Stomach (tissue), 4 donors: ENCODE results near the gene NPR3.

ENCODE experiments used
- EP300 ChIP-seq: sonication (generic); formaldehyde crosslinking; IDR thresholded peaks from one replicate; pipeline ENCODE4 v1.6.1; 2017; ENCODE audit warnings: antibody characterized with exemption
- TF ChIP-seq, protein P1 (sequence below), 7 experiments: fragments of 450-650 bp in 4 of 7; fragments of 200-600 bp in 3 of 7; sonication (generic) in 3 of 7; IDR thresholded peaks; one replicate each; pipeline ENCODE4 v1.5.1; 2016 to 2019; ENCODE audit warnings: antibody characterized with exemption in 7 of 7, control low read depth in 2 of 7, mild to moderate bottlenecking in 1 of 7

DNA sequence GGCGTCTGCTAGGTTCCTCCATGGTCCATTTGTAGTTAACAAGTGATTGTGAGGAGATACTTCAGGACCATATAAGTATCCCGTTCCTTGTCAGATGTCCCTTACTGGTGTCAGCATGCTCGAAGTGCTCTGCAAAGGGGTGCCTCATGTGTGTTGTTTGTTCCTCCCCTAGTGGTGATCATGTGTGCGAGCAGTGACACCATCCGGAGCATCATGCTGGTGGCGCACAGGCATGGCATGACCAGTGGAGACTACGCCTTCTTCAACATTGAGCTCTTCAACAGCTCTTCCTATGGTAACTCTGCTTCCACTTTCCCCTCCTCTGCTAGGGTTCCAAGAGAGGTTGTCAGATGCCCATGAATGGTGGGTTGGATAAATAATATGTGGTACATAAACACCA, 13.4 kb downstream of the NPR3 start:
- TF ChIP-seq, protein P1, sequence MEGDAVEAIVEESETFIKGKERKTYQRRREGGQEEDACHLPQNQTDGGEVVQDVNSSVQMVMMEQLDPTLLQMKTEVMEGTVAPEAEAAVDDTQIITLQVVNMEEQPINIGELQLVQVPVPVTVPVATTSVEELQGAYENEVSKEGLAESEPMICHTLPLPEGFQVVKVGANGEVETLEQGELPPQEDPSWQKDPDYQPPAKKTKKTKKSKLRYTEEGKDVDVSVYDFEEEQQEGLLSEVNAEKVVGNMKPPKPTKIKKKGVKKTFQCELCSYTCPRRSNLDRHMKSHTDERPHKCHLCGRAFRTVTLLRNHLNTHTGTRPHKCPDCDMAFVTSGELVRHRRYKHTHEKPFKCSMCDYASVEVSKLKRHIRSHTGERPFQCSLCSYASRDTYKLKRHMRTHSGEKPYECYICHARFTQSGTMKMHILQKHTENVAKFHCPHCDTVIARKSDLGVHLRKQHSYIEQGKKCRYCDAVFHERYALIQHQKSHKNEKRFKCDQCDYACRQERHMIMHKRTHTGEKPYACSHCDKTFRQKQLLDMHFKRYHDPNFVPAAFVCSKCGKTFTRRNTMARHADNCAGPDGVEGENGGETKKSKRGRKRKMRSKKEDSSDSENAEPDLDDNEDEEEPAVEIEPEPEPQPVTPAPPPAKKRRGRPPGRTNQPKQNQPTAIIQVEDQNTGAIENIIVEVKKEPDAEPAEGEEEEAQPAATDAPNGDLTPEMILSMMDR (IDR thresholded peaks at IDR 0.05) = no peak
- TF ChIP-seq EP300 = no peak
